ENCODE results near the gene TARM1. TPM values are rescaled to one million over a fixed set of nuclear protein-coding genes. Genes with fewer than 3 reads are reported as not detected.

TARM1 gene
- total and polyA plus RNA-seq, 2 of the 8 experiments (the other 6 are each of a cell fraction or from before 2014, with no cell fraction given) = not detected

GRCh38 chr19:54073829-54074228 is 7.3 kb downstream of the TARM1 start (continued):
- TF ChIP-seq, protein P1, sequence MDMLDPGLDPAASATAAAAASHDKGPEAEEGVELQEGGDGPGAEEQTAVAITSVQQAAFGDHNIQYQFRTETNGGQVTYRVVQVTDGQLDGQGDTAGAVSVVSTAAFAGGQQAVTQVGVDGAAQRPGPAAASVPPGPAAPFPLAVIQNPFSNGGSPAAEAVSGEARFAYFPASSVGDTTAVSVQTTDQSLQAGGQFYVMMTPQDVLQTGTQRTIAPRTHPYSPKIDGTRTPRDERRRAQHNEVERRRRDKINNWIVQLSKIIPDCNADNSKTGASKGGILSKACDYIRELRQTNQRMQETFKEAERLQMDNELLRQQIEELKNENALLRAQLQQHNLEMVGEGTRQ (IDR thresholded peaks at IDR 0.05; ENCODE audit: low read length) = no peak
